SK-N-SH treated with all-trans-retinoic acid at 6 μM for 48 hours (cell line): ENCODE data around the gene CADM2.

Source experiments
- ATAC-seq: fragments of 200-7000 bp; cut with Tn5 transposase; 3 replicates; pipeline ENCODE4 v1.9.1; 2020; ENCODE audit warnings: mild to moderate bottlenecking, moderate library complexity
- ARNTL ChIP-seq: fragments of 450-650 bp; formaldehyde crosslinking; IDR thresholded peaks from 2 replicates; pipeline ENCODE4 v1.5.0; 2020; ENCODE audit warnings: low read depth, mild to moderate bottlenecking, moderate library complexity, borderline replicate concordance
- BACH2 ChIP-seq: fragments of 250-450 bp; sonication (Bioruptor Pico); IDR thresholded peaks from 2 replicates; pipeline ENCODE4 v1.9.0; 2021; ENCODE audit warnings: mild to moderate bottlenecking, borderline replicate concordance
- CREB5 ChIP-seq: fragments of 250-450 bp; sonication (Bioruptor Pico); IDR thresholded peaks from 2 replicates; pipeline ENCODE4 v1.5.1; 2020; ENCODE audit warnings: low read depth, mild to moderate bottlenecking, moderate library complexity
- CSDC2 ChIP-seq: fragments of 250-450 bp; sonication (Bioruptor Pico); IDR thresholded peaks from 2 replicates; pipeline ENCODE4 v1.5.0; 2020; ENCODE audit warnings: mild to moderate bottlenecking, moderate library complexity
- CSRNP3 ChIP-seq: fragments of 250-450 bp; sonication (Bioruptor Pico); IDR thresholded peaks from 2 replicates; pipeline ENCODE4 v1.5.1; 2021; ENCODE audit warnings: mild to moderate bottlenecking, moderate library complexity
- ESRRG ChIP-seq: fragments of 250-450 bp; sonication (Bioruptor Pico); IDR thresholded peaks from 2 replicates; pipeline ENCODE4 v1.6.1; 2021; ENCODE audit warnings: mild to moderate bottlenecking
- GLIS3 ChIP-seq: fragments of 250-450 bp; sonication (Bioruptor Pico); IDR thresholded peaks from 2 replicates; pipeline ENCODE4 v1.5.0; 2020; ENCODE audit warnings: mild to moderate bottlenecking, moderate library complexity
- ISL1 ChIP-seq: fragments of 250-450 bp; sonication (Bioruptor Pico); IDR thresholded peaks from 2 replicates; pipeline ENCODE4 v2.1.2; 2022; ENCODE audit warnings: mild to moderate bottlenecking, moderate library complexity
- OSR1 ChIP-seq: fragments of 250-450 bp; sonication (Bioruptor Pico); IDR thresholded peaks from 2 replicates; pipeline ENCODE4 v1.8.0; 2022; ENCODE audit warnings: moderate library complexity, mild to moderate bottlenecking, inconsistent platforms
- PATZ1 ChIP-seq: fragments of 250-450 bp; sonication (Bioruptor Pico); IDR thresholded peaks from 2 replicates; pipeline ENCODE4 v1.8.0; 2020; ENCODE audit warnings: mild to moderate bottlenecking, moderate library complexity, borderline replicate concordance
- POU6F1 ChIP-seq: fragments of 250-450 bp; sonication (Bioruptor Pico); IDR thresholded peaks from 2 replicates; pipeline ENCODE4 v1.8.0; 2021; ENCODE audit warnings: low read depth, mild to moderate bottlenecking, moderate library complexity, borderline replicate concordance
- RARB ChIP-seq: fragments of 250-450 bp; sonication (Bioruptor Pico); IDR thresholded peaks from 2 replicates; pipeline ENCODE4 v1.8.0; 2021; ENCODE audit warnings: mild to moderate bottlenecking, moderate library complexity
- SNAI2 ChIP-seq: fragments of 250-450 bp; sonication (Bioruptor Pico); IDR thresholded peaks from 2 replicates; pipeline ENCODE4 v1.5.0; 2020; ENCODE audit warnings: mild to moderate bottlenecking, moderate library complexity
- TCF4 ChIP-seq: fragments of 250-450 bp; sonication (Bioruptor Pico); IDR thresholded peaks from 2 replicates; pipeline ENCODE4 v1.8.0; 2021; ENCODE audit warnings: mild to moderate bottlenecking, moderate library complexity, borderline replicate concordance
- TOX ChIP-seq: fragments of 250-450 bp; sonication (Bioruptor Pico); IDR thresholded peaks from 2 replicates; pipeline ENCODE4 v1.8.0; 2021; ENCODE audit warnings: mild to moderate bottlenecking, moderate library complexity, borderline replicate concordance
- TSHZ2 ChIP-seq: fragments of 250-450 bp; sonication (Bioruptor Pico); IDR thresholded peaks from 2 replicates; pipeline ENCODE4 v1.5.0; 2020; ENCODE audit warnings: mild to moderate bottlenecking, moderate library complexity
- ZC3H10 ChIP-seq: fragments of 250-450 bp; sonication (Bioruptor Pico); IDR thresholded peaks from 2 replicates; pipeline ENCODE4 v1.5.1; 2021; ENCODE audit warnings: mild to moderate bottlenecking, moderate library complexity
- ZFP3 ChIP-seq: fragments of 250-450 bp; sonication (Bioruptor Pico); IDR thresholded peaks from 2 replicates; pipeline ENCODE4 v1.5.0; 2020; ENCODE audit warnings: mild to moderate bottlenecking, moderate library complexity
- ZFP30 ChIP-seq: fragments of 450-650 bp; formaldehyde crosslinking; IDR thresholded peaks from 2 replicates; pipeline ENCODE4 v1.5.0; 2022; ENCODE audit warnings: mild to moderate bottlenecking, moderate library complexity
- ZNF565 ChIP-seq: fragments of 450-650 bp; formaldehyde crosslinking; conservative IDR thresholded peaks from 2 replicates; pipeline ENCODE4 v1.5.0; 2020; ENCODE audit warnings: low read depth, mild to moderate bottlenecking, moderate library complexity
- ZNF70 ChIP-seq: fragments of 450-650 bp; formaldehyde crosslinking; IDR thresholded peaks from 2 replicates; pipeline ENCODE4 v1.5.0; 2020; ENCODE audit warnings: mild to moderate bottlenecking, moderate library complexity
- ZNF8 ChIP-seq: fragments of 450-650 bp; formaldehyde crosslinking; IDR thresholded peaks from 2 replicates; pipeline ENCODE4 v1.5.0; 2020; ENCODE audit warnings: mild to moderate bottlenecking, moderate library complexity

The CADM2 gene

GRCh38 chr3:85524104-85524503 lies 565.3 kb downstream of the CADM2 start:
- ATAC-seq: no peak
- no peak for TF ChIP-seq BACH2
- TF ChIP-seq SNAI2 (CRISPR knock-in tag): no peak
- TF ChIP-seq CSRNP3 (CRISPR knock-in tag): no peak
- no peak for TF ChIP-seq RARB (CRISPR knock-in tag)
- no peak for TF ChIP-seq CSDC2 (CRISPR knock-in tag)
- TF ChIP-seq GLIS3 (CRISPR knock-in tag): no peak
- TF ChIP-seq ZNF70 (CRISPR knock-in tag): no peak
- no peak for TF ChIP-seq ZFP30 (CRISPR knock-in tag)
- TF ChIP-seq ISL1 (CRISPR knock-in tag): no peak
- no peak for TF ChIP-seq ZNF8 (CRISPR knock-in tag)
- TF ChIP-seq ARNTL (CRISPR knock-in tag): no peak
- no peak for TF ChIP-seq ZC3H10 (CRISPR knock-in tag)
- no peak for TF ChIP-seq ESRRG (CRISPR knock-in tag)
- no peak for TF ChIP-seq TCF4 (CRISPR knock-in tag)
- no peak for TF ChIP-seq OSR1
- no peak for TF ChIP-seq ZFP3 (CRISPR knock-in tag)

- no peak for ATAC-seq
- TF ChIP-seq POU6F1 (CRISPR knock-in tag) (no peak), OSR1 (no peak), ARNTL (CRISPR knock-in tag) (no peak), BACH2 (no peak), PATZ1 (CRISPR knock-in tag) (no peak), TOX (CRISPR knock-in tag) (no peak), ZNF565 (CRISPR knock-in tag) (no peak)
- TF ChIP-seq, all 23 proteins: peak for 0
These were observed 566.5 kb downstream of the CADM2 start for GRCh38 chr3:85525264-85525663.

GRCh38 chr3:85533586-85533985 lies 574.8 kb downstream of the CADM2 start:
- no peak for ATAC-seq
- TF ChIP-seq ZNF565 (CRISPR knock-in tag) (no peak), CREB5 (no peak), ZNF70 (CRISPR knock-in tag) (no peak)

- TF ChIP-seq ZNF70 (CRISPR knock-in tag) (no peak), BACH2 (no peak), TOX (CRISPR knock-in tag) (no peak), SNAI2 (CRISPR knock-in tag) (no peak), RARB (CRISPR knock-in tag) (no peak), ESRRG (CRISPR knock-in tag) (no peak), ZNF565 (CRISPR knock-in tag) (no peak), TSHZ2 (CRISPR knock-in tag) (no peak), CSRNP3 (CRISPR knock-in tag) (no peak), TCF4 (CRISPR knock-in tag) (no peak)
- ATAC-seq: no peak
These were observed 576.7 kb downstream of the CADM2 start for GRCh38 chr3:85535517-85535916.
